MM.1S (cell line): ENCODE measurements around the gene GADD45B.

ENCODE experiments used
- CTCF ChIP-seq: fragments of 300-600 bp; sonication (generic); IDR thresholded peaks from 2 replicates; pipeline ENCODE4 v1.5.1; 2016; ENCODE audit warnings: antibody characterized with exemption, low read length, mixed read lengths
- EZH2 ChIP-seq: fragments of 300-600 bp; sonication (generic); optimal IDR thresholded peaks from 2 replicates; pipeline ENCODE3; 2017; ENCODE audit warnings: low read depth, mild to moderate bottlenecking, antibody characterized with exemption, low read length, mixed read lengths
- EZH2phosphoT487 ChIP-seq: fragments of 300-600 bp; sonication (generic); IDR thresholded peaks from 2 replicates; pipeline ENCODE4 v1.6.1; 2018; ENCODE audit warnings: antibody characterized with exemption, low read length

GRCh38 chr19:2460245-2460644, 15.7 kb upstream of the GADD45B start:
- TF ChIP-seq CTCF (no peak), EZH2phosphoT487 (no peak), EZH2 (no peak)
